Sigmoid colon (tissue), 4 donors: ENCODE measurements around the gene CRABP1.

Source experiments
- POLR2A ChIP-seq, 2 donors: fragments of 450-650 bp; IDR thresholded peaks; one replicate each; pipeline ENCODE4 v1.6.1; 2016; ENCODE audit warnings: antibody characterized with exemption in 2 of 2, mild to moderate bottlenecking in 2 of 2, moderate library complexity in 2 of 2
- POLR2AphosphoS5 ChIP-seq, 4 donors: sonication (generic); formaldehyde crosslinking; IDR thresholded peaks; one replicate each; pipeline ENCODE4 v1.6.1; 2017; ENCODE audit warnings: antibody characterized with exemption in 4 of 4

- TF ChIP-seq POLR2AphosphoS5 (IDR thresholded peaks at IDR 0.05) (no peak), POLR2A (IDR thresholded peaks at IDR 0.05) (no peak)
Observed at GRCh38 chr15:78291052-78291451, 49.1 kb upstream of the CRABP1 start.
